SK-N-SH treated with all-trans-retinoic acid at 6 μM for 48 hours (cell line): Measurements from ENCODE around the gene ERC1.

Experiments
- ARNTL ChIP-seq: fragments of 450-650 bp; formaldehyde crosslinking; IDR thresholded peaks from 2 replicates; pipeline ENCODE4 v1.5.0; 2020; ENCODE audit warnings: low read depth, mild to moderate bottlenecking, moderate library complexity, borderline replicate concordance
- CREB5 ChIP-seq: fragments of 250-450 bp; sonication (Bioruptor Pico); IDR thresholded peaks from 2 replicates; pipeline ENCODE4 v1.5.1; 2020; ENCODE audit warnings: low read depth, mild to moderate bottlenecking, moderate library complexity
- ESRRG ChIP-seq: fragments of 250-450 bp; sonication (Bioruptor Pico); IDR thresholded peaks from 2 replicates; pipeline ENCODE4 v1.6.1; 2021; ENCODE audit warnings: mild to moderate bottlenecking
- PATZ1 ChIP-seq: fragments of 250-450 bp; sonication (Bioruptor Pico); IDR thresholded peaks from 2 replicates; pipeline ENCODE4 v1.8.0; 2020; ENCODE audit warnings: mild to moderate bottlenecking, moderate library complexity, borderline replicate concordance
- RARB ChIP-seq: fragments of 250-450 bp; sonication (Bioruptor Pico); IDR thresholded peaks from 2 replicates; pipeline ENCODE4 v1.8.0; 2021; ENCODE audit warnings: mild to moderate bottlenecking, moderate library complexity
- SNAI2 ChIP-seq: fragments of 250-450 bp; sonication (Bioruptor Pico); IDR thresholded peaks from 2 replicates; pipeline ENCODE4 v1.5.0; 2020; ENCODE audit warnings: mild to moderate bottlenecking, moderate library complexity
- TCF4 ChIP-seq: fragments of 250-450 bp; sonication (Bioruptor Pico); IDR thresholded peaks from 2 replicates; pipeline ENCODE4 v1.8.0; 2021; ENCODE audit warnings: mild to moderate bottlenecking, moderate library complexity, borderline replicate concordance
- ZNF565 ChIP-seq: fragments of 450-650 bp; formaldehyde crosslinking; conservative IDR thresholded peaks from 2 replicates; pipeline ENCODE4 v1.5.0; 2020; ENCODE audit warnings: low read depth, mild to moderate bottlenecking, moderate library complexity
- ZNF70 ChIP-seq: fragments of 450-650 bp; formaldehyde crosslinking; IDR thresholded peaks from 2 replicates; pipeline ENCODE4 v1.5.0; 2020; ENCODE audit warnings: mild to moderate bottlenecking, moderate library complexity

GRCh38 chr12:1117371-1117770 lies 126.3 kb downstream of the ERC1 start:
- TF ChIP-seq RARB (no peak), ZNF565 (CRISPR knock-in tag) (no peak), PATZ1 (no peak), ZNF70 (CRISPR knock-in tag) (no peak), CREB5 (CRISPR knock-in tag) (no peak), ESRRG (CRISPR knock-in tag) (no peak), ARNTL (CRISPR knock-in tag) (no peak), SNAI2 (CRISPR knock-in tag) (no peak), TCF4 (no peak)
